ENCODE results near the gene WFDC1.

WFDC1 gene

DNA sequence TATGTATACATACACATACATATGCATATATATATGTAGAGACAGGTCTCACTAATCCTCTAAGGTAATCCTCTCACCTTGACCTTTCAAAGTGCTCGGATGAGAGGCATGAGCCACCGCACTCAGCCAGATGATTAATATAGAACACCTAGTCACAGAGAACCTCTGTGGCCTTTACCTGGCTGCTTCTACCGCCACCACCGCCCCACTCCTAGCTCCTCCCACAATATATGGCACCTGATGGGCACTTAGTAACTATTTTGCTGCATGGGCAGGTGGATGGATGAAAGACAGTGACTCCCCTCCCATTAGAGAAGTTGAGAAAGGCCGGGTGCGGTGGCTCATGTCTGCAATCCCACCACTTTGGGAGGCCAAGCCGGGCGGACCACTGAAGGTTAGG, 57.0 kb downstream of the WFDC1 start:
- no peak for DNase-seq (ENCODE audit: low read depth in 3 of 3, low spot score in 1 of 3)

DNA sequence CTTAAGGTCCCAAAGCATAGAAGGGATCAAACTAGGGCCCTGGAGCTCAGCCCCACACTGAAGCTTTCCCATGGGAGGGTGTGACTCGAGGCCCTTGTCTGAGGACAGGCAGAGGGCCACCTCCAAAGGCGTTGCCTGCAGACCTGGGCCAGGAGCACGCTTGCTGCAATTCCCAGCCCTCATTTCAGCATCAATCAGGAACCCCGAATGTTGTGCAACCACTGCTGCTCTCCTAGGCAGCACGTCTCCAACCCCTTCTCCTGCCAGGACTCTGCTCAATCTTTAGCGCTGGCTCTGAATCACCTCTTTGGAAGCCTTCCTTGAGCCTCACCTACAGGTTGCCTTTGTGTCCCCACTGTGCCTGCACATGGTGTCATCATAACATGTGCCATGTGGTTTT, 59.6 kb downstream of the WFDC1 start:
- no peak for DNase-seq (ENCODE audit: low read depth in 3 of 3, low spot score in 1 of 3)

GRCh38 chr16:84355149-84355548, 60.5 kb downstream of the WFDC1 start:
- DNase-seq (ENCODE audit: low read depth in 3 of 3, low spot score in 1 of 3) = no peak

DNA sequence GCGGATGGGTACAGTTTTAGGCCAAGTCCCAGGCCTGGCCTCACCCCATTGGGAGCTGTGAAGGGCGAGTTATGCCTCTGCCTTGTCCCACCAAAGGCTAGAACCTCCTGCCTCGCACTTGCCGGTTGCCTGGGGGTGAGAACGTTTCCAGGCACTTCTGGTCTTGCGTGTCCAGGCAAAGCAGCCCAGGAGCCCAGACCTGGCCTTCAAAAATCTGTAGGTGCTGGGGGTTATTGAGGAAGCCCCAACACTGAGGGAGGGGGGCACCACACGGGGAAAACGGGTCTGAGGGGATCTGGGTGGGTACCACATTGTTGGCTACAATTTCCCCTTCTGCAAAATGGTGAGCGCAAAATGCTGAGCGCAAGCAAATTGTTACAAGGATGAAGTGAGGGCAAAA, 61.5 kb downstream of the WFDC1 start:
- no peak for DNase-seq (ENCODE audit: low read depth in 3 of 3, low spot score in 1 of 3)

DNA sequence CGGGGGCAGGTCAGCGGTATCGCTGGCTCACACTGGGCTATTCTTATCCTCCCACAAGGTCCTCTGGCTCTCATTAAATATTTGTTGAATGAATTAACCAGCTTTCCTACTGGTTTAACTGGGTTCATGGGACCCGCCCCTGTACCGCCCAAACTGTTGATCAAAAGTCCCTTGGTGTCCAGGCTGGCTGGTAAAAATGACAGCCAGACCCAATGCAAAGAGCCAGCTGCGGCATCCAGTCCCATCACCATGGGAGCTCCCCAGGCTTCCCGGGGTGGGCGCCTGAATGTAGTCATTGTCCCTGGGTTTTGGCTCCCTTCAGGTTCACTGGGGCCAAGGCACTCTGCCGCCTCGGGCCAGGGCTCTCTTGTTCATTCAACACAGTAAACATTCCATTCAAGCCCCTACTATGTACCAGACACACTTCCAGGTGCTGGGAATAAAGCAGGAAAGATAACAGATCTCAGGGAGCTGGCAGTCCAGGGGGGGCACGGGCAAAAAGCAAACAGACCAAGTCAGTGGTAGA, 62.0 kb downstream of the WFDC1 start:
- DNase-seq (ENCODE audit: low read depth in 3 of 3, low spot score in 1 of 3) = no peak

- no peak for DNase-seq (ENCODE audit: low read depth in 3 of 3, low spot score in 1 of 3)
Measured at GRCh38 chr16:84357191-84357651, 62.5 kb downstream of the WFDC1 start.

GRCh38 chr16:84358601-84359295, 64.1 kb downstream of the WFDC1 start:
- no peak for DNase-seq (ENCODE audit: low read depth in 3 of 3, low spot score in 1 of 3)

GRCh38 chr16:84359326-84359725, 64.6 kb downstream of the WFDC1 start:
- DNase-seq (ENCODE audit: low read depth in 3 of 3, low spot score in 1 of 3) = no peak

DNA sequence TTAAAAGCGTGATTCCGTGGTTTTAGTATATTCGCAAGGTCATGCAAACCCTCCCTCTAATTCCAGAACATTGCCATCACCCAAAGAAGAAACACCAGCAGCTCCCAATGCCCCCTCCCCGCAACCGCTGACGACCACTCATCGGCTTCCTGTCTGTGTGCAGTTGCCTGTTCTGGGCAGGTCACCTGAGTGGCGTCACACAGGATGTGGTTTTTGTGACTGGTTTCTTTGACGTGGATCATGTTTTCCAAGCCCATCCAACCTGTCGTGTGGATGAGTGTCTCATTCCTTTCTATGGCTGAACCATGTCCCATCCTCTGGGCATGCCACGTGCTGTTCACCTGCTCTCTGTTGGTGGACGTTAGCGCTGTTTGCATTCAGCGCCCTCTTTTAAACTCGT, 65.5 kb downstream of the WFDC1 start:
- DNase-seq (ENCODE audit: low read depth in 3 of 3, low spot score in 1 of 3) = peak in 1 of 3 donors; percentile 3

- no peak for DNase-seq (ENCODE audit: low read depth in 3 of 3, low spot score in 1 of 3)
Measured at GRCh38 chr16:84360748-84361147, 66.1 kb downstream of the WFDC1 start.

- no peak for DNase-seq (ENCODE audit: low read depth in 3 of 3, low spot score in 1 of 3)
Measured at GRCh38 chr16:84361546-84361945, 66.9 kb downstream of the WFDC1 start.

GRCh38 chr16:84362471-84362941, 67.8 kb downstream of the WFDC1 start:
- no peak for DNase-seq (ENCODE audit: low read depth in 3 of 3, low spot score in 1 of 3)

- no peak for DNase-seq (ENCODE audit: low read depth in 3 of 3, low spot score in 1 of 3)
Measured at GRCh38 chr16:84366208-84366607, 71.5 kb downstream of the WFDC1 start.

- no peak for DNase-seq (ENCODE audit: low read depth in 3 of 3, low spot score in 1 of 3)
Measured at GRCh38 chr16:84367297-84367680, 72.6 kb downstream of the WFDC1 start.

GRCh38 chr16:84367750-84368307, 73.2 kb downstream of the WFDC1 start:
- DNase-seq (ENCODE audit: low read depth in 3 of 3, low spot score in 1 of 3) = no peak

DNA sequence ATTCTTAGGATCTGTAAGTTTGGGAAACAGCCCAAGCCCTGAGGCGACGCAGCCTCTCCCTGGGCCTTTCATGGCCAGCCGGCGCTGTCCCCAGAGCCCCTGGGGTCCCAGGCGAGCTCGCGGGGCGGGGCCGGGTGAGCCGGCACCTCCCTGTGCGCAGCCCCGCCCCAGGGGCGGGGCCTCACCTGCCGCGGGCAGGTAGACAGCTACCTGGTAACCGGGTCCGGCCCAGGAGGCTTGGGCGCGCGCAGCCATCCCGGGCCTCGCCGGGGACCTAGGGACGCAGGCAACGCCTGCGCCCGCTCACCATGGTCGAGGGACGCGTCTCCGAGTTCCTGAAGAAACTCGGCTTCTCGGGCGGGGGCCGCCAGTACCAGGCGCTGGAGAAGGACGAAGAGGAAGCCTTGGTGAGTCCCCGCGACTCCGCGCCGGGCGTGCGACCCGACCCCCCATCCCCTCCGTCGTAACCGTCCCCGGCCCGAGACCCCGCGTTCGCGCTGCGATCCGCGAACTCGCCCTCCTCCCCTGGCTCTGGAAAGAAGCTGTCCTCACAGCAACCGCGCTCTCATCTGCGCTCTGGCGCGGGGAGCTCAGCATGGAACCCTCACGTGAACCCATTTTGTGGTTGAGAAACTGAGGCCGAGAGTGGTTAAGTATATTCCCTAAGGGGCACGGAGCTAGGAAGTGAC, 73.8 kb downstream of the WFDC1 start, which contains the start of gene ATP2C2:
Gene ATP2C2 (plus strand): TSS at position 231 of the 689 bp plus-strand sequence. CDS start 78 bp downstream, at position 309.
- no peak for DNase-seq (ENCODE audit: low read depth in 3 of 3, low spot score in 1 of 3)

DNA sequence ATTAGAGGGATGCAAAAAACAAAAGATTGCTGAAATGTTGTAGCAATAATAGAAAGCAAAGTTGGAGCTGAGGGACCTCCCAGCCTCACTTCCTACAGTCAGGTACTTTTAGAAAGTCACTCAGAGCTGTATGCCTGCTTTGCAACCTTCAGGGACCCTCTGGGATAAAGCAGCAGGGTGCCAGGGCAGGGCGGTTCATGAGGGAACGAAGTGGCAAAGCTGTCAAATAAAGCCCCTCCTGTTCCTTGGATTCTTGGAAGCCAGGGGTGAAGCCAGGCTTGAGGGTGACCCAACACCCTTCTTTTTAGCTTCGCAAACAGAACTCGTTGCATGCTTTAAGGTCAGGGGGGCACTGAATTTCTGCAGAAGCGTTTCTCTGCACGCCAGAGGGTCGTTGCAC, 74.4 kb downstream of the WFDC1 start:
- DNase-seq (ENCODE audit: low read depth in 3 of 3, low spot score in 1 of 3) = no peak

DNA sequence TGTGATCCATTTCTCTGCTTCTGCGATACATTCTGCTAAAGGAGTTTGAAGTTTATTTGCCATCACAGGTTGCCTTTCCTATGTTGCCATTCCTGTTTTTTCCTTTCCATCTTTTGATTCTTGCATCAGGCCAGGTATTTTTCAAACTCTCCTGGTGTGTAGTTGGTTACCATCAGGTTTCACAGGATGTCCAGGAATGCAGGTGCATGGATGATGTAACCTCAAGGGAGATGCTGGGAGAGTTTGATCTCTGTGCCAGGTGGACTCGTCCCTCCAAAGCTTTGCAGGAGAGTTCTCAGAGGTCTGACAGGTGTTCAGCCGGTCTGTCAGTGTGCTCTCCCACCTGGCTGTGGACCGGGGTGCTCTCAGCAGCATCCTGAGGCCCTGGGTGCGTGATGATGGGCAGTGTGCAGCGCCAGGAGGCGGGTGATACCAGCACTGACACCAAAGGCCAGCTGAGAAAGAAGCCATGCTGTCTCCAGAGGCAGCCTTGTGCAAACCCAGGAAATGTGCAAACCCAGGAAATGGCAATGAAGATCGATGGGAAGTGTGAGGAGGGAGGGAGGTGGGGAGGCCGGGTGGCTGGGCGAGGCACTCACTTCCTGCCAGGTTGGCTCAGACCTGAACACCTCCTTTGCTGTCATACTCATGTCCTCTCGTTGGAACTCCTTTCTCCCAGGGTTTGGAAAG, 75.4 kb downstream of the WFDC1 start:
- no peak for DNase-seq (ENCODE audit: low read depth in 3 of 3, low spot score in 1 of 3)

DNA sequence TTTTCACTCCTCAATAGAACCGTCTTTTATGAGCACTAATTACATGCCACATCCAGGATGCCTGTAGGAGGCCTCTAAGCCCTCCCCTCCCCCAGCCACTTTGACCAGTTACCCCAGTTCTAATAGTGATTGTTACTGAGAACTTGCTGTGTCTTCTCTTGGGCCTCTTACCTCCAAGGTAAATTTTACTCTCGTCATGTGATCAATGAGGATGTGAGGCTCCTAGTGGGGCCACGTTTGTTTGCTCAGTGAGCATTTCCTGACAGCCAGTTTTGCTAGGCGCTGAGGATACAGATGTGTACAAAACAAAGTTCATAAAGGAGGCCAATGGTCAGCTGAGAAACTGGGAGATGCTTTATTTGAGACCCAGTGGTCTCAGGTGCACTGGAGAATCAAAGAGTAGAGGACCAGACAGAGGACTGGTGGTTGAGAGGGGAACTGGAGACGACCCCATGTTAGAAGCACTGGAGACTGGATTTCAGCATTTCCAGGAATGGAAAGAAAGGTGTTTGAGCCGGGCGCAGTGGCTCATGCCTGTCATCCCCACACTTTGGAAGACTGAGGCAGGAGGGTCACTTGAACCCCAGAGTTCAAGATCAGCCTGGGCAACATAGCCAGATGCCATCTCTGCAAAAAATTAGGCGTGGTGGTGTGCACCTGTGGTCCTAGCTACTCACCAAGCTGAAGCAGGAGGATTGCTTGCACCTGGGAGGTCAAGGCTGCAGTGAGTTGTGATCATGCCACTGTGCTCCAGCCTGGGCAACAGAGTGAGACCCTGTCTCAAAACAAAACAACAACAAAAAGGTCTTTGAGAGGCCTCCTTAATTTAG, 76.3 kb downstream of the WFDC1 start:
- no peak for DNase-seq (ENCODE audit: low read depth in 3 of 3, low spot score in 1 of 3)

GRCh38 chr16:84371553-84371865, 76.8 kb downstream of the WFDC1 start:
- no peak for DNase-seq (ENCODE audit: low read depth in 3 of 3, low spot score in 1 of 3)
